LNCAP (cell line): Measurements from ENCODE around the gene DNAJC15.

ENCODE experiments used
- TF ChIP-seq, protein P1 (sequence below): fragments of 450-650 bp; IDR thresholded peaks from 2 replicates; pipeline ENCODE4 v1.5.1; 2017; ENCODE audit warnings: mild to moderate bottlenecking

Gene DNAJC15

DNA sequence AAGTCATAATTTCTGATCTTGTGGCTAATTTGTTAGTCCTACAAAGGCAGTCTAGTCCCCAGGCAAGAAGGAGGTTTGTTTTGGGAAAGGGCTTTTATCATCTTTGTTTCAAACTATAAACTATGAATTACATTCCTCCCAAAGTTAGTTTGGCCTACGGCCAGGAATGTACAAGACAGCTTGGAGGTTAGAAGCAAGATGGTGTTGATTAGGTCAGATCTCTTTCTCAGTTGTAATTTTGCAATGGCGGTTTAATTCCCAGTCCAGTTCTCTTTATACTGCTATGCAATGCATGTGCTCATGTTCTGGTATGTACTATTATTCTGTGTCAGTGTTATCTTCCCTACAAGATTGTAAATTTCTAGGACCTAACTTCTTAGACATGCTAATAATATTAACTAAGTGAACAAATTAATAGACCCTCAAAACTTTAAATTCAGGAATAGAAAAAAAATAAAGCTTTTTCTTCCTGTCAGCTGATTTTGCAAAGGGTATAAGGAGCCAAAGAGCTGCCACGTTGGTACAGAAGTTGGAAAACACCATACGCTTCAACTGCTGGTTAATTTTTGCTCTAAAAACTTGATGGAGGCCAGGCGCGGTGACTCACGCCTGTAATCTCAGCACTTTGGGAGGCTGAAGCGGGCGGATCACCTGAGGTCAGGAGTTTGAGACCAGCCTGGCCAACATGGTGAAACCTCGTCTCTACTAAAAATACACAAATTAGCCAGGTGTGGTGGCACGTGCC, 1.3 kb upstream of the DNAJC15 start:
- TF ChIP-seq, protein P1, sequence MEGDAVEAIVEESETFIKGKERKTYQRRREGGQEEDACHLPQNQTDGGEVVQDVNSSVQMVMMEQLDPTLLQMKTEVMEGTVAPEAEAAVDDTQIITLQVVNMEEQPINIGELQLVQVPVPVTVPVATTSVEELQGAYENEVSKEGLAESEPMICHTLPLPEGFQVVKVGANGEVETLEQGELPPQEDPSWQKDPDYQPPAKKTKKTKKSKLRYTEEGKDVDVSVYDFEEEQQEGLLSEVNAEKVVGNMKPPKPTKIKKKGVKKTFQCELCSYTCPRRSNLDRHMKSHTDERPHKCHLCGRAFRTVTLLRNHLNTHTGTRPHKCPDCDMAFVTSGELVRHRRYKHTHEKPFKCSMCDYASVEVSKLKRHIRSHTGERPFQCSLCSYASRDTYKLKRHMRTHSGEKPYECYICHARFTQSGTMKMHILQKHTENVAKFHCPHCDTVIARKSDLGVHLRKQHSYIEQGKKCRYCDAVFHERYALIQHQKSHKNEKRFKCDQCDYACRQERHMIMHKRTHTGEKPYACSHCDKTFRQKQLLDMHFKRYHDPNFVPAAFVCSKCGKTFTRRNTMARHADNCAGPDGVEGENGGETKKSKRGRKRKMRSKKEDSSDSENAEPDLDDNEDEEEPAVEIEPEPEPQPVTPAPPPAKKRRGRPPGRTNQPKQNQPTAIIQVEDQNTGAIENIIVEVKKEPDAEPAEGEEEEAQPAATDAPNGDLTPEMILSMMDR = no peak

GRCh38 chr13:43022934-43023288, 475 bp upstream of the DNAJC15 start:
- TF ChIP-seq, protein P1 = no peak

DNA sequence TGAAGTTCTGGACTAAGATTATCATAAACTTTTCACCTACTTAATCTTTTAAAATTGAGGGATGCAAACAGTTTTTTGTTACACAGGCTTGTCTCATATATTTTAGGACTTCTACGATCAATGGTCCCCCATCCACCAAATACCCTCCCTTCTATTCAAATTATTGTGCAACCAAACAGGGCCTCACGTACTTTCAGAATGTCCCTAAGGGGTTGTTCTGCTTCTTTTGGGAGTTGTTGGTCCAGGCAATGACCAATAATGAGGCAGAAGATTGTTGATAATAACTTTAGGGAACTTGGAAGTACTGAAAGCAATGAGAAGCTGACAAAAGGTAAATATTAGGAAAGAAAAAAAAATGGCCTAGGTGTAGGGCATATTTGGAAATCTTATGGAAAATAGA, 2.9 kb downstream of the DNAJC15 start:
- TF ChIP-seq, protein P1 = no peak

- TF ChIP-seq, protein P1 = no peak
These were observed 7.2 kb downstream of the DNAJC15 start for GRCh38 chr13:43030548-43030947.

DNA sequence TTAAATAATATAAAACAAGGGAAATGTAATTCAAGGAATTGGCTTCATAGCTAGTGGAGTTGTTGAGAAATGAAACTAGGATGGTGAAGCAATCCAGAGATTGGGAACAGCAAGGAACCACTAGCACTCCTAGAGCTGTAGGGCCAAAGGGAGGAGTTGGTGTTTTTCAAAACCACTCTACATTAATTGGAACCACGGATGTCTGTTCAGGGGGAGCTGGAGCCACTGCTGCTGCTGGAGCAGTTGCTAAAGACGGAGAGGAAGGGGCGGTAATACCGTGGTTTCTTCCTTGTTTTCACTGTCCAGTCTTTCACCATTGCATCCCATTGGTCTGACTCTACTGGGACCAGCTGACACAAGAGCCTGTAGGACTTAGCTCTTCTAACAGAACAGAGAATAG, 8.5 kb downstream of the DNAJC15 start:
- TF ChIP-seq, protein P1 = no peak

GRCh38 chr13:43033038-43033437, 9.7 kb downstream of the DNAJC15 start:
- TF ChIP-seq, protein P1 = no peak

DNA sequence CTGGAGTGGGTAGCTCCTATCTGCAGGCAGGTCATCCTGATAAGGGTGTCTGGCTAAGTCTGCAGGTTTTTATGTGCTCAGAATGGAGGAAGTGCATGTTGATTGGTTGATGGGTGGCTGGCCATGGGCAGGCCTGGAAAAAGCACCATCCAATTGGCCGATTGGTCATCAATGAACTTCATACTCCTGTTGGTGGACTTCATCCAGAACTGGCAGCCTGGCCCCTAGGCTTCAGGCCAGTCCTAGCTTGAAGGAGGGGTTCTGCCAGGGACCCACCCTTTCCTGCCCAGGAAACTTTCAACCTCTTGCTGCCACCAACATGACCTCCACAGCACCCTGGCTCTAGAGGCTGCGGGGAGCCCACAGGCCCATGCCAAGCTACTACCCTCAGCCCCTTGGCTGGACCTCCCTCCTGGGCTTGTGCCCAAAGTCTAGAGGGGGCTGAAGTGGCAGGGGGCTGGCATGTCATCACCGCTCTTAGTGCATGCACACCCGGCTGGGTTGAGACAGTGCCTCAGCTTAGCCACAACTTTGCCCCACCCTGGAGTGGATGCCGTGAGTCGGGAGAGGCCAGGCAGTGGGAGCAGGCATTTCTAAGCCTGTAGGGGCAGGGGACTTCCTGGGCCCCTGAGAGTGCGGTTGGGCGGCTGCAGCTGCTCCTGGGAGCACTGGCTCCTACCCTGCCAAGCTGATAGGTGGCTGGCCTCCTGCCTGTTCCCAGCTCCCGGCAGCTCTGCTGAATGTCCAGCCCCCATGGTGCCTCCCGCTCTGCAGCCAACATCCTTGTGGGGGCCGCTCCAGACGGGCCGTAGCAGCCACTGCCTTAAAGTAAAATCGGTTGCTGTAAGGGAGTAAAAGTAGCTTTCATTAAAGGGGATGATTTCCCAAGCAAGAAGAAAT, 13.2 kb downstream of the DNAJC15 start:
- TF ChIP-seq, protein P1 = no peak
